ENCODE results near the gene STARD3.
"Not testable (repeated sequence)": the region's sequence is repeated elsewhere in the genome, so short reads cannot be mapped to it uniquely, and the experiment has no call there.

Gene STARD3

DNA sequence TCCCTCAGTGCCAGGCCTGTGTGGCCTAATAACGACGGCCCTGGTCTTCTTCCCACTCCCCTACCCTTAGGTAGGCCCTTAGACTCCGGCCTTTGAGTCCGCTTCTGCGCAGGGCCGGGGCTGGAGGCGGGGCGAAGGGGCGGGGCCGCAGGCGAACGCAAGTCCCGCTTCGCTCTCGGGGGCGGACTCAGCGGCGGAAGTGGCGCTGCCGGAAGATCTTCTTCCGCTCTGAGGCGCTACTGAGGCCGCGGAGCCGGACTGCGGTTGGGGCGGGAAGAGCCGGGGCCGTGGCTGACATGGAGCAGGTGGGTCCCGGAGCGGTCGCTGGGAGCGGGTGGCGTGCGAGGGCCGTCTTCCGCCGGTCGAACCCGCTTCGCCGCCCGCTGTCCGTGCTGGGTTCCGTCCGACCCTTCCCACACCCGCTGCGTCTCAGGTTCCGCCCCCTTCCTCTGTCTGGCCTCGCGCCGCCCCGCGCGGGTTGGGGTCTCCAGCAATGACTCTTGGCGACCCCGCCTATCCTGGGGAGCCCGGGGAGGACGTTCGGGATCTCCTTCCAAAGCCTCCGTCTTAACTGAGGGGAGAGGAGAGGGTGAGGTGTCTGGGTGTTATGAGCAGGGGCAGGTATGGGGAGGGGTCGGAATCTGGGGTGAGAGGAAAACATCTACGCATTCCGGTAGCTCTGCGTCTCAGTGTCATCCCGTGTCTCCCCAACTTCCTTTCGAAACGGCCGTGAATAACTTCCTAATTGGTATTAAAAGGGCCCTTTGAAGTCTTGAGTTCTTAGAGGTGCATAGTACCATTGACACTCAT is at the start of gene STARD3:
Gene STARD3, plus strand, starts transcription at position 218 of the 810 bp plus-strand sequence. CDS start 16,388 bp downstream, outside the sequence.
- DNase-seq (ENCODE audit: low spot score), result peak; percentile 89

DNA sequence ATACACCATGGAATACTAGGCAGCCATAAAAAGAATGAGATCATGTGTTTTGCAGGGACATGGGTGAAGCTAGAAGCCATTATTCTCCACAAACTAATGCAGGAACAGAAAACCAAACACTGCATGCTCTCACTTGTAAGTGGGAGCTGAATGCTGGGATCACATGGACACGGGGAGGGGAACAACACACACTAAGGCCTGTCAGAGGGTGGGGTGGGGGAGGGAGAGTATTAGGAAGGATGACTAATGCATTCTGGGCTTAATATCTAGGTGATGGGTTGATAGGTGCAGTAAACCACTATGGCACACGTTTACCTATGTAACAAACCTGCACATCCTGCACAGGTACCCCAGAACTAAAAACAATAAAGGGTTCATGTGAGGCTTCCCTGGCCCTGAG is 46.8 kb upstream of the STARD3 start:
- not testable (repeated sequence) for DNase-seq (ENCODE audit: low spot score)

DNA sequence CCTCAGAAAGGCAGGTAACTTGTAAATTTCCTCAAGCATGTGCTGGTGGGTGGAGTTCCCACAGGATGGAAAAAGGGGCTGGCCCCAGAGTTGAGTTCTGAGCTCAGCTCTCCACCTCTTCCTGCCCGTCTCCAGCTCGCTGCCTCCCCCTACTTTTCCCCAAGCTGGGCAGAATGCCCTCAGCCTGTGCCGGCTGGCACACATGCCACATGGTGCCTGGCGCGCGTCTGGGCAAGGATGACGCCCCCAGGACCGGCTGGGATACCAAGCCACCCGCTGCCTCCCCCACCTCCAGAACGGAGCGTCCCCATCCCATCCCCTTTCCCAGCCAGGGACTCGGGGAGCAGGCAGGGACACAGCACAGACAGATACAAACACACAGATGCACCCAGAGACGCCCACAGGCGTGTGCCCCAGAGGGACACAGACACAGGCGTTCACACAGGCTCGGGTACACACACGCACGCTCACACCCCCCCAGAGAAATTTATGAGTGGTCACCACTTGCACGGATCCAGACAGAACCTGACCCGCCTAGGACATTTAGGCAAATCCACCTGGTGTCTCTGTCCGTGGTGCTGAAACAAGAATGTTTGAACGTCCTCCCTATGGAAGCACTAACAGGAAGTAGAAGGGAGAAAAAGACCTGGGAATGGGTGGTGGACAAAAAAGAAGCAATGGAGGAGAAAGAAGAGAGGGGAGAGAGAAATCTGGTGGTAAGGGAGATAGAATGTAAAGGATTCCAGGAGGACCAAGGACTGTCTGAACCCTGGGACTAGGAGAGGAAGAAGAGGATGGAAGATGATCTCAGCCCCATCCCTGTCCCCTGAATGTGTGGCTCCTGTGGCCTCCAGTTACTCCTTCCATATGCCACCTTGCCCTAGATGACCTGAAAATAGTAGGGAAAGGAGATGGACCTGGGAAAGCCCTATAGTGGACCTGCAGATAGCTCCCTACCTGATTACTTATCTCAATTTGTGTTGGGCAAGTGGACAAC is 44.7 kb upstream of the STARD3 start:
- DNase-seq (ENCODE audit: low spot score), result peak; percentile 56

DNA sequence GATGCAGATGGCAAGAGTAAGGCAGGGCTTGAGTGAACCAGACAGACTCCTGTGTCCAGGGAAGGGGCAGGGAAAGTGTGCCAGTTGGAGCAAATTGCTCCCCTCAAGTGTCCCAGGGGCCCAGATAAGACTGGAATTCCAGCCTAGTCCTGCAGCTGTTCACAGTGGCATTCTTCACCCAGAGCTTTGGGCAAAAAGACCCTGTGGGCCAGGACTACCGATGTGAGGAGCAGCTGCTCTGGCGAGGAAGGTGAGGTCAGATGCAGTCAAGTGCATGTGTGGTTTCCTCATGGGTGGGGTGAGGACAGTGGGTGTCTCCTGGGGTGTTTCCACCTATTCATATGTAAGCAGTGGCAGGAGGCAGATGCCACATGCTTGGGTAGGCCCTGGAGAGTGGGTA is 43.6 kb upstream of the STARD3 start:
- no peak for DNase-seq (ENCODE audit: low spot score)

DNA sequence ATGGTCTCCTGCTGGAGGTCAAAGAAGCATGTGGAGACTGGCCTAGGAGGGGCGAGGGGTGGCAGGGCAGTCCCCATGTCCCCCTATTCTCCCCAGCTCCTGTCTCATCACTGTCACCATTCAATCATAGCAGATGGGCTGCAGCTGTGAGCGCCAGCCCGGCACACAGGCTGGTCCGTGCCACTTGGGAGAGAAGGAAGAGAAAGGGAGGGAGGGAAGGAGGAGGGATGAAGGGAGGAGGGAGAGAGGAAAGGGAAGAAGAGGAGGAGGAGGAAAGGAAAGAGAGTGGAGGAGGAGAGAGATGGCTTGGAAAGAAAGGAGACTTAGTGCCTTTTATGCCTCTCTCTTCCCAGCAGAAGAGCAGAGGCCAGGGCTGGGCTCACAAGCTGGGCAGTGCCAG is 41.6 kb upstream of the STARD3 start:
- DNase-seq (ENCODE audit: low spot score), result no peak

DNA sequence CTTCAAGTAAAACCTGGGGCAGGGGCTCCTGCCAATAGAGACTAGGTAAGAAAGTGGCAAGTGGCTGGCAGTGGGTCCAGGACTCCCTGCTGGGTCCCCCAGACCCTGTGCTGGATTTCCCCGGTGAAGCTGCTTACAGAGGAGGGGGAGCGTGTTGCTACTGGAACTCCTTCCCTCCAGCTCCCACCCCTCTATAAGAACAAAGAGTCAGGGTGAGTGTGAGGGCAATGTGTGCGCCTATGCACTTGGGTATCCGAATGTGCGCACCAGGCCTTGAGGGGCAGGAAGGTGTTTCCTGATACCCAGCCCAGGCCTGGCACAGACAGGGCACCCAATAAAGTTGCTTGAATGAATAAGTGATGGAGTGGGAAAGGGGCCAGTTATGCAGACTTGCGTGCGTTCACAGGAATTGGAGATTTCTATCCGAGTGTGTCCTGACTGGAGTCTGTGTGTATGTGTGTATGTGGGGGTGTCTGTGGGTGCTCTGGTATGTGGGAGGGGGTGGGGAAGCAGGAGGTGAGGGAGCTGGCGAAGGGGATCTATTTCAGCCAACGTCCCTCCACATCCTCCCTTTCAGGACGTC is 40.9 kb upstream of the STARD3 start:
- DNase-seq (ENCODE audit: low spot score), result no peak

DNA sequence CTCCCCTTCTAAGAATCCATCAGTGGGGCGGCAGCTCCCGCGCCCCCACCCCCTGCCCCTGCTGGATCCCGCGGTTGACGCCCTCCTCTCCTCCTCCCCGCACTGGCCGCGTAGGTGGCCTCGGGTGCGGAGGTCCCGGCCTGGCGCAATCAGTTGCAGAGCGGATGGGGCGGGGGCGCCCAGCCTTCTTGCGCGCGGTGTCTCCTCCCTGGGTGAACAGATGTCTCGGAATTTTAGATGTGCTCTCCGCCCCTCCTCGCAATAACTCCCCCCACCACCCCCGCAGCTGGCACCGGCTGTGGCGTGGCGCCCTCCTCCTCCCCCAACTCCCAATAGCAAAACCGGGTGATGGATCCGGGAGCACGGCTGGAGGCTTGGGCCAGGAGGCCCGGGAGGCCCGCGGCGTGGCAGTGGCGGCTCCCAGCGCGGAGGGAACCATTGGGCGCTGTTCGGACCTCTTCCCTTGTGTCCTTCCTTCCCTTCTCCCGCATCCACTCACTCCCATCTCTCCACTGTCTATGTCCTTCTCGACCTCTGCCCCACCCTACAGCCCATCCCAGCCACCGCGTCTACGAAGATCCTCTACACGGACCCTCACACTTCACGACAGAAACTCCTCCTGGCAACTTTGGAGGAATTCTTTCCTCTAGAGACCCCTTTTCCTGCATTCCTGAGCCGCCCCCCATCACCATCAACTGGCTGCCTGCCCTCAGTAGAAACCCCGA is 40.2 kb upstream of the STARD3 start:
- no peak for DNase-seq (ENCODE audit: low spot score)

DNA sequence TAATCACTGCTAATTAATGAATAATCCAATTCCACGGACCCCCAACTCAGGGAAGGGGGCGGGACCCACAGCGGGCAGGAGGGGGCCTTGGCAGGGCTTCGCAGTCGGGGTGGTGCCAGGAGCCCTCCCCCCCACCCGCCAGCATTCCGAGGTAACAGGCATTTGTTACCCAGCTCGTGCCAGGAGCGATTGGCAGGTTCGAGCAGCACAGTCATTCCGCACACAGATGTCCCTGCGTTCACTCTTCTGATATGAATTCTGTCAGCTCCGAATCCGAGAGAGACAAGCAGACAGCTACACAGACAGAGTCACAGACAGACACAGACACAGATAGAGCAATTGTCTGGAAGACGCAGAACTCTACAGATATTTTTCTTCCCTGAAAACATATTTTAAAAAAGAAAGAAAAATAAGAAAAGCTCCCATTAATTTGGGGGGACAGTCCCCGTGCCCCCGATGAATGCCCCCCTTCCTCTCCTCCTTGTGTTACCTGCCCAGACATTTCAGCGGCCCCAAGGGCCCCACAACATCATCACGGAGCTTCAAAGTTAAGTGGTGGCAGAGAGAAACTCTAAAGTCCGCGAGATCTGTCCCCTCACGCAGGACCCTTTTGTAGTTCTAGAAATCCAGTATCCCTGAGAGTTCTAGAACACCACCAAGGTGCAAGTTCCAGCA is 39.4 kb upstream of the STARD3 start:
- DNase-seq (ENCODE audit: low spot score), result no peak

DNA sequence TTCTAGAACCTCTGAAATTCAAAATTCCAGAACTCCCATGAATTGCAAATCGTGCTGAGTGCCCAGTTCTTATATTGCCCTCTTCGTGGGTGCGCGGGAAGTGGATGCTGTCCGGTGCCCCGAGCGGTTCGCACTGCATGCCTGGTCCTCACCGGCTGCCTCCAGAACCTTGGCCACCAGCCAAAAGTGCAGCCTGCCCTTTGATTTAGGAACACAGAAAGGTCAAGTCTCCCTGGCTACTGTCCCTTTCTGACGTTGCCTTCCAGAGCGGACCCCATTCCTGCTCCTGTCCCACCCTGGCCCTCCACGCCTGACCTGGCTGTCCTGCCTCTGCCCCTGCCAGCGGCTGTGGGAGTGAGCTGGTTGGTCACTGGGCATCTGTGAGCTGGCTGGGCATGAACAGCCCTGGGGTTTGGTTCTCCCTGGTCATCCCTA is 38.9 kb upstream of the STARD3 start:
- DNase-seq (ENCODE audit: low spot score), result no peak

DNA sequence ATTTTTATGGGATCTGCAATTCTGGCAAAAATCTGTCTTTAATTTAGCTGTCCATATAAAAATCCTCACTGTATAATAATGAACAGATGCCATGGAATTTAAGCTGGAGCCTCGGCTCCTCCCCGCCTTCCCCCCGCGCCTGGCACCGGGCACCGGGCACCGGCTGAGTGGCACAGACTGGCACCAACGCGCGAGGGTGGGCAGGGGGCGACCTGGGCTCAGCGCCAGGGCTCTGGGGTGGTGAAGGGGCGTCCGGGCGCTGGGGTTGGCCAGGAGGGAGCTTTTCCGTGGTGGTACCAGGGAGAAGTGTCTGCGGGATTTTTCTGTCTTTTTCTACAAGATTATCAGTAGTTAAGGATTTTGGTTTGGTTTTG is 38.3 kb upstream of the STARD3 start:
- no peak for DNase-seq (ENCODE audit: low spot score)

DNA sequence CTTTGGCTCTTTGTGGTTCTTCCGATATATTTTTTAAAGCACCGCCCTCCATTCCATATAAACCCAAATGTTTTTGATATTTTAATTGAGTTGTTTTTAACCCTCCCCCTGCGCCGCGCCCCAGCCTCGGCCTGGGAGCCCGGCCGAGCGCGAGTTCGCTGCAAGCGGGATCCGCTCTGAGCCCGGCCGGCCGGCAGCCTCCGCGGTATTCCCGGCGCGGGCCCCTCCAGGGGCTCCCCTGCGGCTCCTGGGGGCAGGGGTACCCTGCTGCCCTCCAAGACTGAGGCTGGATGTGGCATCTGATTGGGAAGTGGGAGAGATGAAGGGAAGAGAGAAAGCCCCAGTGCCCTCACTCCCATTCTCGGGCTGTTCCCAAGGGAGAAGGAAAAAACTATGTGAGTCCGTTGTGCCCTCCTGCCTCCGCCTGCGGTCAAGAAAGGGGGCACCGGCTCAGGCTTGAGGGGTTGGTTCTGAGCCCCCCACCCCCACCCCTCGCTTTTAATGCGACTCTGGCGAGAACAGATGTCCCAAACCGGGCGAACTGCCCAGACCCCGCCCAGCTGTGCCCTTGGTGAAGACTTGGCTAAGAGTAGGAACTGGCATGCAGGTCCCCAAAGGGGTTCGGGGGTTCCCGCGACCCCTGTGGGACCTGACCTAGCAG is 37.8 kb upstream of the STARD3 start:
- DNase-seq (ENCODE audit: low spot score), result no peak

DNA sequence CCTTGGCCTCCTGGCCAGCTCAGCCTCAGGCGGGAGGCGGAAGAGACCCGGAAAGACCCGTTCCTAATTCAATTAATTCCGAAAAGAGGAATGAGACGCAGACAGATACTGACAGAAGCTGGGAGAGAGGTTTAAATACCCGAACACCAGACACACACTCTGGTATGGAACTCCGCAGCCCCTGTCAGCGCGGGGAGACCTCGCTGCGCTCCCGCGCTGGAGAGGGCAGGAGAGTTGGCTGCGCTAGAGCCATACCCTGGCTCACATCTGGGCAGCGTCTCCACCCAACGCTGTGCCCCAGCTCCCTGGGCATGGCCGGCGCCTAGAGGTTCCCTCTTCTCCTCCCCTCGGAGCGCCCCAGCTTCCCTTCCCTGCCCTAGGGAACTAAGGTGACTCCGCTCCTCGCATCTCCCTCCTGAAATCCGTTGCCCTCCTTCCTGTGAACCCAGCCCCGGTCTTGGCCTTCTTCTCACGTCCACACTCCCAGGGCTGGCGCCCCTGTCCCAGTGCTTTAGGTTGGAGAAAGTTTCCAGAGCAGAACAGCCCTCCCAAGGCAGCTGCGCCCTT is 37.2 kb upstream of the STARD3 start:
- DNase-seq (ENCODE audit: low spot score), result no peak

DNA sequence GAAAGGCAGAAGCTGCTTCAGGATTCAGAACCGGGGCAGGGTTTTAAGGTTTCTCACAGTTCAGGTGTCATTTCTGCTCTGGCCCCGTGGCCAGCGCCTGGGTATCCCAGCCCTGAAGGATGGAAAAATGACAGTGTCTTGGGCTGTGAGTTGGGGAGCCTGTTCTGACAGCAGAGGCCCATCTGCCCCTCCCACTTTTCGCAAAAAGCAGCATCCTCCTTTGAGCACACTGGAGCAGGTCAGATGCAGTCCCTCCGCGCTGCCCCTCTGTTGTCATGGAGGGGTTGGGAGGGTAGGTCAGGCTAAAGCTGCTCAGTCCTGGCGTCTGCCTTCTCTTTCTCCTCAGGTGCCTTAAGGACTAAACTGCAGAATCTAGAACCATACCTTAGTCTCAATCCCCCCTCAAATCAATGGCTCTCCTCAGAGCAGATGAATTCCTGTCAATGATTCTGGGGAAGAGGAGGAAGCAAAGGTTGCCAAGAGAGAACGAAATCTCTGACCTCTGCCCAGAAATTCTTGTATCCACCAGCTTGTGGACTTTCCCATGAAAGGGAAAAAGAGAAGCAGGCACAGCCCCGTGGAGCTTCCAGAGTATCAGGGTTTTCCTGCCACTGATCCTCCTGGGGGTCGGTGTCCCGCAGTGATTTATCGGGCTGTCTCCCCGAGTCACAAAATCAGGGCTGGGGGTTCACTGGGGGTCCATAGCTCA is 36.5 kb upstream of the STARD3 start:
- no peak for DNase-seq (ENCODE audit: low spot score)

DNA sequence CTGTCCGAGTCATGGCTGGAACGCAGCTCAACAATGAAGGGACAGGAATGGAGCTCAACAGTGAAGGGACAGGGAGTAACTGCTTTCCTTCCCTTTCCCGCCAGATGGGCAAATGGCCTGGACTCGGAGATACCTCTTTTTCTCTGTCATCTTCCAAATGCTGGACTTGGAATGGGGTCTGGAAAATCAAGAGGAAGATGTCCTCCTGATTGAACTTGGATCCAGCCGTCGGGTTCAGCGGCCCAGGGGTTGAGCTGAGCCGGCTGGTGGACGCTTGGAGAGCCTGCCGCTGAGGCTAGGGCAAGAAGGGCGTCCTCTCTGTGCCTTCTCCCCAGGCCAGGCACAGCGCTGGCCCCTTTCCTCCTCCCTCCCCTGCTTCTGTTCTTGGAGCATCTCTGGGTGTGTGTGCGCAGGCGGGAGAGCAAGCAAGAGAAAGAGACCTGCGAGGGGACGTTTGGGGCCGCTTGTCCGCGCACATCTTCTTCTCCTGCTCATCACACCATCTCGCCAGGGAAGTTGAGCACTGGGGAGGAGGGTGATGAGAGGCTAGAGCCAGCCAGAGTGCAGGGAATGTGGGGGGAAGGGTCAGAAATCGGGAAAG is 35.8 kb upstream of the STARD3 start:
- no peak for DNase-seq (ENCODE audit: low spot score)

DNA sequence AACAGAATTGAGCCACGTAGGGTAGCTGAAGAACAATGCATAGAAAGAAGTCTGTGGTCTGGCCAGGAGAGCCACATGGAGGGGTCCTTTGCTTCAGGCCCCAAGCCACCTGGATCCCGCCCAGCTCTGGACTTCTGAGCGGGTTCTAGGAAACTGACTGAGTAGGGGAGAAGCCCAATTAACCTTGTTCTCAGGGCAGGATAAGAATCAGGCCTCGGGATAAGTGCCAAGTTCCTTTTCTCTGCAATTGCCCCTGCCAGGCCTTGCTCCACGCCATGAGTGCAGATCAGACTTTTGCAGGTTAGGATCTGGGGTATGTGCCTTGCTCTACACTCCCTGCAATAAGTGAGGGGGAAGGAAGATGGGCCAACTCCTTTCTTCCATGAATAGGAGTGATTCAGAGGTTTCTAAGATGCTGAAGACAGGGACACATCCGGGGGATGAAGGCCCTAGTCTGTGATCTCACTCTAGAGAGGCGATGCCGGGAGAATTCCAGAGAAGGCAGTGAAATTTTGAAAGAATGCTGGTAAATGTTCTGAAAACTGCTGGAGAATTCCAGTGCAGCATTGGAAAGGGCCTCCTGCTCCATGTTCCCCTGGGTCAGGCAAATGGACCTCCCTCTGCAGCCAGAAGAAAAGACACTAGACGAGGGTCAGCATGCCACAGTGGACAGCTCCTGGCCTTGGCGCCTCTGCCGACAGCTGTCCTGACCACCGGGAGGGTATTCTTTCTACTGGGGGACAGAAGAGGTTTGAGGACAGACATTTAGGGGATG is 35.0 kb upstream of the STARD3 start:
- DNase-seq (ENCODE audit: low spot score), result no peak

DNA sequence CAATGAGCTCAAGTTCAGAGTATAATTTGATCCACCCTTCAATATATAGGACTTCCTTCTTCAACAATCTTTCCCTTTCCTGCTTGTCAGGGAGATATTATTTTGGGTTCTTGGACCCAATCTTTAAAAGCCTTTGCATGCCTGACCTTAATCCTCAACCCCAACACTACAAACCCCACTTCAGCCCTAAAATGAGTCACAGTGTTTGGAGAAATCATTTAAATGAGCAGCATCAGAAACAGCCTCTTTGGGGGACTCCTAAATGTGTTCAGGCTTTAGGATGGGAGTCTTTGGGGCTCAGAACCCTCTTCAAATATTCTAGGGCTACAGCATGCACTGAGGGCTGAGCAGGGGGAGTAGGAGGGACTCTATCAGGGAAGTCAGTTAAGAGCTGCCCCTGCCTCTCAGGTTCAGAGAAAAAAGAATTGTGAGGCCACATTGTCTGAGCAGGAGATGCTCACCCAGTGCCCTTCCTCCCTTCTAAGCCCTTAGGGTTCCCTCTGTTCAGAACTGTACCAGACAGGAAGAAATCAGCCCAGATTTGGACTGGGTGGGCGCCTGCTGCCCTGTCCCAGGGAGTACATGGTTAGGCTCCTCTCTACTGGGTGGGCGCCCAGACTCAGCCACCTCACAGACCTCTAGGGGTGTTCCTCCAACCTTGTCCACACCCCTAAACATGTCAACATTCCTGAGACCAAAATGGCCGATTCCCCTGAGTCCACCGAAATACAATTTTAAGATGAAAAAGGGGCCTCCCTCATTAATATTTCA is 34.2 kb upstream of the STARD3 start:
- no peak for DNase-seq (ENCODE audit: low spot score)

DNA sequence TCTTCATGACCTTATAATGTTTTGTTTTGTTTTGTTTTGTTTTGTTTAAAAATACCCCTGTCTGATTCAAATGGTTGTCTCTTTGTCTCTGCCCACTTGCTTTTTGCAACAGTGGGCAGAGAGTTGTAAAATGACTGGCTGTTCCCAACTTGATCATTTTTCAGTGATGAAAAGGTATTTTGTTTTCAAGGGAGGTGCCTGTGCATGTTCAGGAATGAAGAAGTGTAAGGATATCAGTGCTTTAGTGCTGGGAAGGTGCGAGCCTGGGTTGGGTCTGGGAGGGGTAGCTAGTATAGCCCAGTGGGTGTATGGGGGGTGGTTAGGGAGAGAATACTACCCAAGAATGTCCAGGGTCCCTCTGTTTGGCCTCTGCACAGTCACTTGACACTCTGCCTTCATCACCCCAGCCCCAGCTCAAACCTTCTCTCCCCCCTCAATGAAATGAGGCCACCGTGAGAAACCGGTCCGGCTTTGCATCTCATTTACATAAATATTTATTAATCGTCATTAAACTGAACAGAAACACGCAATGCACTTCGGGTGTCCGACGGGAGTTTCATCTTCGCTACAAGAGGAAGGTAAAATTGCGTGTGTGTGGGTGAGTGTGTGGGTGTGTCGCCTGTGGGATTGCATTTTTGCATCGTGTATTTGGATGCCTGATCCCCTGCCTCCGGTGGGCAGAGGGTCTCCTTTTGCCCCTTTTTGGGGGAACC is 33.5 kb upstream of the STARD3 start:
- no peak for DNase-seq (ENCODE audit: low spot score)
